GM18909 (cell line): ENCODE results near the gene OSTN.
"Not testable (repeated sequence)": the region's sequence is repeated elsewhere in the genome, so short reads cannot be mapped to it uniquely, and the experiment has no call there.

ENCODE experiments used
- ATAC-seq: cut with Tn5 transposase; IDR thresholded peaks from one replicate; pipeline ENCODE4 v1.9.1; 2021; ENCODE audit warnings: mild to moderate bottlenecking; ENCODE audit not compliant: unreplicated experiment, poor library complexity

Gene OSTN, protein sequence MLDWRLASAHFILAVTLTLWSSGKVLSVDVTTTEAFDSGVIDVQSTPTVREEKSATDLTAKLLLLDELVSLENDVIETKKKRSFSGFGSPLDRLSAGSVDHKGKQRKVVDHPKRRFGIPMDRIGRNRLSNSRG

GRCh38 chr3:191198932-191199331 is at the start of gene OSTN:
Gene OSTN, plus strand, starts transcription at chr3:191199241. Its CDS starts 13,292 bp downstream, at chr3:191212533.
- ATAC-seq, result no peak

GRCh38 chr3:191151653-191152052 is 47.4 kb upstream of the OSTN start:
- no peak for ATAC-seq

- no peak for ATAC-seq
Observed at GRCh38 chr3:191154827-191155226, 44.2 kb upstream of the OSTN start.

DNA sequence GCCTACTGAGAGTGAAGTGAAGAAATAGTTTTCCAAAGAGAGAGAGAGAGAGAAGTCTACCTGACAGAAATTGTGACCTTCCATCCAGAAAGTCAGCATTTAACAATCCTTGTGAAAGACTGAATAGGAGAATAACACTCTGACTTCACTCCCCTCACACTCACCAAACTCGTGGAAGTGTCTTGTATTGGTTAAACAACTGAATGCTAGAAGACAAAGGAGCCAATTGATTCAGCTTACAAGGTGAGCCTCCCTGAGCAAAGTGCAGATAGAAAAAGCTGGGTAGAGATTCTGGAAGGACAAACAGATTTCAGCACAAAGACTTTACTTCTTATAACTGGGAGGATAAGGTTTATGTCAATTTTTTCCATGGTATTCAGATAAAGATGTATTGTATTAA is 40.8 kb upstream of the OSTN start:
- ATAC-seq, result no peak

GRCh38 chr3:191158815-191159214 is 40.2 kb upstream of the OSTN start:
- ATAC-seq, result no peak

DNA sequence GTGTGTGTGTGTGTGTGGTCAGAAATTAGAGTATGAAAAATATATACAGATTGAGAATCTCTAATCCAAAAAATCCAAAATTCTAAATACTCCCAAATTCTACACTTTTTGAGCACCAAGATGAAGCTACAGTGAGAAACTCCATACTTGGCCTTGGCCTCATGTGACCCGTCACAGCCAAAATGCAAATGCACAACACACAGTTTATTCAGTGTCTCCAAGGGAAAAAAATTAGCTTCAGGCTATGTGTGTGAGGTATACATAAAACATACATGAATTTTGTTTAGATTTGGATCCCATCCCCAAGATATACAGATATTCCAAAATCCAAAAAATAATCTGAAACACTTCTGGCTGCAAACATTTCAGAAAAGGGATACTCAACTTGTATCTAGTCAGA is 33.2 kb upstream of the OSTN start:
- ATAC-seq, result no peak

- ATAC-seq, result no peak
Observed at GRCh38 chr3:191166368-191166767, 32.7 kb upstream of the OSTN start.

- ATAC-seq, result no peak
Observed at GRCh38 chr3:191169566-191169965, 29.5 kb upstream of the OSTN start.

DNA sequence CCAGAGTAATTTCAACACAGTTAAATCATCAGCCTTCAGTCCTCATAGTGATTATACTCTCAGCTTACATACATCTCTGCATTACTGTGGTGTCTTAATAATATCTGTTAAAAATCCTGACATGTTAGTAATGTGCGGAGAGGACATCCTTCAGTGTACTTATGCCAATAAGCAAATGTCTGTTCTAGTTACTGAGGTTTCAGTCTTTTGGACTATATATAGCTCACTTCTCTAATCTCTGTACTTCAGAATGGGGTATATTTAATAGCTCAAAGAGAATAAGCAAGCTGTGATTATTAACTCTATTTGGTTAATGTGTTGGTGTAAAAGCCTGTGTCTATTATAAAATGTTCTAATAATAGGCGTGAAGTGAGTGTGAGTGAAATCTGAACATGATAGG is 28.9 kb upstream of the OSTN start:
- no peak for ATAC-seq

GRCh38 chr3:191175102-191175501 is 23.9 kb upstream of the OSTN start:
- no peak for ATAC-seq

GRCh38 chr3:191176038-191176785 is 22.8 kb upstream of the OSTN start:
- ATAC-seq, result no peak

DNA sequence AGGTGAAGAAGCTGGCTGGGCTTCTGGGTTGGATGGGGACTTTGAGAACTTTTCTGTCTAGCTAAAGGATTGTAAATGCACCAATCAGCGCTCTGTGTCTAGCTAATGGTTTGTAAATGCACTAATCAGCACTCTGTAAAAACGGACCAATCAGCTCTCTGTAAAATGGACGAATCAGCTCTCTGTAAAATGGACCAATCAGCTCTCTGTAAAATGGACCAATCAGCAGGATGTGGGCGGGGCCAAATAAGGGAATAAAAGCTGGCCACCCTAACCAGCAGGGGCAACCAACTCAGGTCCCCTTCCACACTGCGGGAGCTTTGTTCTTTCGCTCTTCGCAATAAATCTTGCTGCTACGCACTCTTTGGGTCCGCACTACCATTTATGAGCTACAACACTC is 13.7 kb upstream of the OSTN start:
- not testable (repeated sequence) for ATAC-seq

- ATAC-seq, result not testable (repeated sequence)
Observed at GRCh38 chr3:191188246-191188645, 10.8 kb upstream of the OSTN start.

DNA sequence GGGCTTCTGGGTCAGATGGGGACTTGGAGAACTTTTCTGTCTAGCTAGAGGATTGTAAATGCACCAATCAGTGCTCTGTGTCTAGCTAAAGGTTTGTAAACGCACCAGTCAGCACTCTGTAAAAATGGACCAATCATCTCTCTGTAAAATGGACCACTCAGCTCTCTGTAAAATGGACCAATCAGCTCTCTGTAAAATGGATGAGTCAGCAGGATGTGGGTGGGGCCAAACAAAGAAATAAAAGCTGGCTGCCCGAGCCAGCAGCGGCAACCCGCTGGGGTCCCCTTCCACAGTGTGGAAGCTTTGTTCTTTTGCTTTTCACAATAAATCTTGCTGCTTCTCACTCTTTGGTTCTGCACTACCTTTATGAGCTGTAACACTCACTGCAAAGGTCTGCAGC is 6.8 kb upstream of the OSTN start:
- ATAC-seq, result not testable (repeated sequence)

- no peak for ATAC-seq
Observed at GRCh38 chr3:191192941-191193340, 6.1 kb upstream of the OSTN start.

- ATAC-seq, result no peak
Observed at GRCh38 chr3:191197761-191198306, 1.2 kb upstream of the OSTN start.

DNA sequence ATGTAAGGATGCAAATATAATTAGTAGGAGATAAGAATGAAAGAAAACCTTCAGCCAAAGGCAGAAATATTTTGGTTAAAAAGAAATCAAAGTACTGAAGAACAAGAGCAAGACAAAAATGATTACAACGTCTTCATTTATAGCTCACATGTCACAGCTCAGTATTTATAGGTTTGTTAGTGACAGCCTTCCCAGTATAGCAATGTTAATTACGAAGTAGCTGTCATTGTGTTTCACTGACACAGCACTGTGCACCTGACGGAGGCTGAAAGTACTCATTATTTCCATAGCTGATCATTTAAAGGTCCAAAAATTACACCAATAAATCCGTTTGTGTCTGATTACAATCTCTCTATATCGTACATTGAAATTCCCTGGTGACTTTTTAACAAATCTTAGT is 561 bp upstream of the OSTN start:
- ATAC-seq, result no peak

DNA sequence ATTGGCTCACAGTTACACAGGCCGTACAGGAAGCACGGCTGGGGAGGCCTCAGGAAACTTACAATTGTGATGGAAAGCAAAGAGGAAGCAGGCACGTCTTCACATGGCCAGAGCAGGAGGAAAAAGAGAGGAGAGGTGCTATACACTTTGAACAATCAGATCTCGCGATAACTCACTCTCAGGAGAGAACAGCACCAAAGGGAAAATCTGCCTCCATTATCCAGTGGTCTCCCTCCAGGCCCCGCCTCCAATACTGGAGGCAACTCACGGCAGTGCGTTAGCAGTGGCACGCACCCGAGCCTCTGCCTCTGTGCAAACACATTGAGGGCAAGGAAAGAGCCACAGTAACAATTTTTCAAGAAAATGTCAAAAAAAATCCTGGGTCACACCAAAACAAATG is 11.0 kb downstream of the OSTN start:
- no peak for ATAC-seq

- no peak for ATAC-seq
Observed at GRCh38 chr3:191216510-191216909, 17.5 kb downstream of the OSTN start.

DNA sequence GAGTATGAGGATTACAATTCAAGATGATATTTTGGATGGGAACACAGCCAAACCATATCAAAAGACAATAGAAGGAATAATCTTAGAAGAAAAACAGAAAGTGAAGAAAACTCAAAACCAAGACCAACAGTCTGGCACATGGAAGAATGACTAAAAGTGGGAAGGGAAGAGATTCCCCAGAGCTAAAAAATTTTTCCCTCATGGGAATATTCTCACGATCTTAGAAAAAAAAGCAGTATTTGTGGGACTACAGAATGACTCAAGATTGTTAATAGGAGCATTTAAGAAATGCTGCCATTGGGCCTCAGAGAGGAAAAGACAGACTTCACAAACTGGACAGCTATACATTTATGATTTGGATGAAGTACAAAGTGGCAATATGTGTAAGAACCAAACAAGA is 18.3 kb downstream of the OSTN start:
- no peak for ATAC-seq

GRCh38 chr3:191220908-191221307 is 21.9 kb downstream of the OSTN start:
- no peak for ATAC-seq

GRCh38 chr3:191221638-191222037 is 22.6 kb downstream of the OSTN start:
- ATAC-seq, result no peak
